Effector memory CD4-positive, alpha-beta T cell (primary cell): Measurements from ENCODE around the gene TRIM71.

Experiments
- DNase-seq, 3 donors: peaks; one replicate each; pipeline ENCODE4 v3.0.0-alpha.2; 2020
- H3K27ac ChIP-seq: 2 replicates; pipeline ENCODE4 v1.7.0; 2013; ENCODE audit warnings: mild to moderate bottlenecking, low read length, moderate library complexity; ENCODE audit not compliant: insufficient read depth, poor library complexity, severe bottlenecking
- H3K27me3 ChIP-seq: replicated peaks from 2 replicates; pipeline ENCODE4 v1.7.0; 2013; ENCODE audit warnings: mild to moderate bottlenecking, low read length; ENCODE audit not compliant: insufficient read depth, control insufficient read depth, poor library complexity, severe bottlenecking
- H3K36me3 ChIP-seq: 2 replicates; pipeline ENCODE4 v1.7.0; 2013; ENCODE audit warnings: mild to moderate bottlenecking, low read length, moderate library complexity; ENCODE audit not compliant: control insufficient read depth, insufficient read depth
- H3K4me1 ChIP-seq: 2 replicates; pipeline ENCODE4 v1.7.0; 2013; ENCODE audit warnings: low read length, mild to moderate bottlenecking; ENCODE audit not compliant: control insufficient read depth, insufficient read depth, poor library complexity, severe bottlenecking
- H3K4me3 ChIP-seq: 2 replicates; pipeline ENCODE4 v1.7.0; 2013; ENCODE audit warnings: low read length, low read depth, mild to moderate bottlenecking; ENCODE audit not compliant: insufficient read depth, poor library complexity, severe bottlenecking
- H3K9me3 ChIP-seq: 2 replicates; pipeline ENCODE4 v1.7.0; 2013; ENCODE audit warnings: mild to moderate bottlenecking, low read length, moderate library complexity; ENCODE audit not compliant: control insufficient read depth

TRIM71 gene

GRCh38 chr3:32831791-32832190 is 14.0 kb downstream of the TRIM71 start:
- Histone ChIP-seq H3K4me1 (no peaks in the 10 kb centered on the region), H3K36me3 (no peaks in the 10 kb centered on the region), H3K4me3 (no peak overlapping the region), H3K9me3 (no peaks in the 10 kb centered on the region), H3K27ac (no peak overlapping the region), H3K27me3 (no peaks in the 10 kb centered on the region)
- DNase-seq = no peak

DNA sequence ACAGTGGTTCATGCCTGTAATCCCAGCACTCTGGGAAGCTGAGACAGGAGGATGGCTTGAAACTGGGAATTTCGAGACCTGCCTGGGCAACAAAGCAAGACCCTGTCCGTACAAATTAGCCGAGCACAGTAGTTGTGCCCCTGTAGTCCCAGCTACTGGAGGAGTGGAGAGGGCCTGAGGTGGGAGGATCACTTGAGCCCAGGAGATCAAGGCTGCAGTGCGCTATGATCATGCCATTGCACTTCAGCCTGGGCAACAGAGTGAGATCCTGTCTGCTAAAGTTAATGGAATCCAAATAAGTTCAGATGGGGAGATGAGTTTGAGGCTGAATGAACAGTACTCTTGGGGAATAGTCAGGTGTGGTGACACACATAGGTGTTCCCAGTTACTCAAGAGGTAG is 14.4 kb downstream of the TRIM71 start:
- Histone ChIP-seq H3K4me1 (no peaks in the 10 kb centered on the region), H3K36me3 (no peaks in the 10 kb centered on the region), H3K4me3 (no peak overlapping the region), H3K9me3 (no peaks in the 10 kb centered on the region), H3K27ac (no peak overlapping the region), H3K27me3 (no peaks in the 10 kb centered on the region)
- no peak for DNase-seq

- Histone ChIP-seq H3K4me1 (no peaks in the 10 kb centered on the region), H3K9me3 (no peaks in the 10 kb centered on the region), H3K36me3 (no peaks in the 10 kb centered on the region), H3K27me3 (no peaks in the 10 kb centered on the region), H3K27ac (no peak overlapping the region), H3K4me3 (no peak overlapping the region)
- DNase-seq = no peak
Measured at GRCh38 chr3:32835049-32835371, 17.2 kb downstream of the TRIM71 start.

- no peaks in the 10 kb centered on the region for H3K27me3 ChIP-seq
- H3K4me3 ChIP-seq = no peak overlapping the region
- H3K9me3 ChIP-seq = no peaks in the 10 kb centered on the region
- no peaks in the 10 kb centered on the region for H3K4me1 ChIP-seq
- DNase-seq = no peak
- H3K36me3 ChIP-seq = no peaks in the 10 kb centered on the region
- H3K27ac ChIP-seq = no peak overlapping the region
Measured at GRCh38 chr3:32835961-32836360, 18.2 kb downstream of the TRIM71 start.

- no peaks in the 10 kb centered on the region for H3K9me3 ChIP-seq
- no peak for DNase-seq
- no peak overlapping the region for H3K4me3 ChIP-seq
- H3K27ac ChIP-seq = no peak overlapping the region
- no peaks in the 10 kb centered on the region for H3K27me3 ChIP-seq
- no peaks in the 10 kb centered on the region for H3K36me3 ChIP-seq
- H3K4me1 ChIP-seq = no peaks in the 10 kb centered on the region
Measured at GRCh38 chr3:32836601-32837000, 18.8 kb downstream of the TRIM71 start.

- Histone ChIP-seq H3K27me3 (no peaks in the 10 kb centered on the region), H3K4me3 (no peak overlapping the region), H3K4me1 (no peaks in the 10 kb centered on the region), H3K9me3 (no peaks in the 10 kb centered on the region), H3K27ac (no peak overlapping the region), H3K36me3 (no peaks in the 10 kb centered on the region)
- no peak for DNase-seq
Measured at GRCh38 chr3:32837366-32837765, 19.6 kb downstream of the TRIM71 start.

DNA sequence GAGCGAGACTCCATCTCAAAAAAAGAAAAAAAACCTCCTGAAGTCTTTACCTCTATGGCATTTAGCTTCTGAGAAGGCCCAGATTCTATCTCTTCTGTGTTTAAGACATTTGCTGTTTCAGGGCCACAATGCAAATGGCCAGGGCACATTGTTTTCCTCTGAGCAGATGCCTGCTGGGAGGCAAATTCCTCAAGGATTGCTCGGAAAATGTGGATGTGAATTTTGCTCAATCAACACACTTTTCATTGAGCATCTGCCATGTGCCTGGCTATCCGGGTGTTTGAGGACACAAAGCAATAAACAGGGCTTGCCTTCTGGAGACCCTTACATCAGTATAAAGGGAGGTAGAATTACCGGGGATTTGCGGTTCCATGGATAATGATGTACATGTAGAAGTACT is 20.0 kb downstream of the TRIM71 start:
- no peaks in the 10 kb centered on the region for H3K9me3 ChIP-seq
- no peaks in the 10 kb centered on the region for H3K27me3 ChIP-seq
- no peak overlapping the region for H3K27ac ChIP-seq
- no peaks in the 10 kb centered on the region for H3K4me1 ChIP-seq
- no peak for DNase-seq
- H3K36me3 ChIP-seq = no peaks in the 10 kb centered on the region
- no peak overlapping the region for H3K4me3 ChIP-seq

DNA sequence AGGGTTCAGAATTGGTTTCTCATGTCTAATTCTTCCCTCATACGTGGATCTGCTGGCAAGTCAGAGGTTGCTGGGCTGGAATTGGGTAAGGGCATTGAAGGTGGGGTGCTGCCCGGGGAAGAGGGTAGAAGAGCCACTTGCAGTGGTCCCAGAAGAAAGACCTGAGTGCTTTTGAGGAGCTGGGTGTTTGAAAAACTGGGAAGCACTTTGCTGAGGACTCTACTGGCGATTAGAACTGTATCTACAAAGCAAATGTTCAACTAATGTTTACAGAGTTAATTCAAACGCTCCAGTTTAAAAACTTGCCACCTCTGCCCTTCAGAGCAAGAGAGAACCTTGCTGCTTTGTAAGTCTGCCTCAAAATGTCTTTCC is 21.9 kb downstream of the TRIM71 start:
- no peaks in the 10 kb centered on the region for H3K9me3 ChIP-seq
- DNase-seq = no peak
- H3K27me3 ChIP-seq = no peaks in the 10 kb centered on the region
- no peak overlapping the region for H3K4me3 ChIP-seq
- no peak overlapping the region for H3K27ac ChIP-seq
- no peaks in the 10 kb centered on the region for H3K4me1 ChIP-seq
- H3K36me3 ChIP-seq = no peaks in the 10 kb centered on the region

DNA sequence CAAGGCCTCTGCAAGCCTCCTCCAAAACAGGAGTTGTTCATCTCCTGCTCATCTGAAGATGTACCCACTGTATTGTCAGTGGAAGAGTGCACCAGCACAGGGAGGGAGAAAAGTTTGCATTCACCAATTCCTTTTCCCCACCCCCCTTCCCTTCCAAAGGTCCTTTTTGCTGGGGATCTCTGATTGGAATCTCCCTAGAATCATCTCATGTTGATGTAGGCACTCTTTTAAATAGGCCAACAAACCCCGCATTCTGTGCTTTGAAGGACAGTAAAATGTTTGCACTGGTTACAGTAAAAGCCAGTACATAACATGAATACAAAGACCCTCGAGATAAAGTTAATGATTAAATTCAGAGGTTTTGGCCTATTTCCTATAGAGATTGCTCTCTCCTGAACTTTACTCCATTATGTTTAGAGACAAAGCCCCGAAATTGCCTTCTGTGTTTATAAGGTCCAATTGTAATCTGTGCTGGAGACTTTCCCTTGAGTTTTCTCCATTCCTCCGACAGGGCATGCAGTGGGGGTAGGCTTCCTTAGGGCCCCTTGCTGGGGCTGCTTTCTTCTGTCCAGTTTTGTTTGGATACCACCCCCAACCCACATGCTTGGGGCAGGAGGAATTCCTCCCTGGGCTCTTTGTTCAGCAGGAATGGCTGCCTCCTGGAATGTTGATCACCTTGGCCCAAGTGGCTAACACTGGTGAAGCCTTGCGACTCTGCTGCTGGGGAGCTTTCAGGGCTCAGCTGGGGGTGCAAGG is 22.5 kb downstream of the TRIM71 start:
- H3K4me3 ChIP-seq = no peak overlapping the region
- H3K4me1 ChIP-seq = no peaks in the 10 kb centered on the region
- DNase-seq = no peak
- H3K27me3 ChIP-seq = no peaks in the 10 kb centered on the region
- no peaks in the 10 kb centered on the region for H3K36me3 ChIP-seq
- H3K9me3 ChIP-seq = no peaks in the 10 kb centered on the region
- no peak overlapping the region for H3K27ac ChIP-seq

DNA sequence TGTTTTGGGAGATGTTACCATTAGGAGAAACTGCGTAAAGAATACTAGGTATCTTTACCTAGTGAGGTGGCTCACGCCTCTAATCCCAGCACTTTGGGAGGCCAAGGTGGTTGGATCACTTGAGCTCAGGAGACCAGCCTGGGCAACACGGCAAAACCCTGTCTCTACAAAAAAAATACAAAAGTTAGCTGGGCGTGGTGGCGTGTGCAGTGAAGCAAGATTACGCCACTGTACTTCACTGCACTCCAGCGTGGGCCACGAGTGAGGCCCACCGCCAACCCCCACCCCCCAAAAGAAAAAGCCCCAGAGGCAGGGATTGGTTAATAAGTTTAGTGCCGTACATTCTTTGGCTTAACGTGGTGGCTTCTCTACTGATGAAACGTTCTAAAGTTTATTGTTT is 23.5 kb downstream of the TRIM71 start:
- H3K4me1 ChIP-seq = no peaks in the 10 kb centered on the region
- DNase-seq = no peak
- H3K9me3 ChIP-seq = no peaks in the 10 kb centered on the region

More for the DNA sequence above, 23.5 kb downstream of the TRIM71 start:
- Histone ChIP-seq H3K27me3 (no peaks in the 10 kb centered on the region), H3K4me3 (no peak overlapping the region), H3K36me3 (no peaks in the 10 kb centered on the region), H3K27ac (no peak overlapping the region)
